ENCODE measurements around the gene KRTAP6-3.

- TF ChIP-seq CTCF (IDR thresholded peaks at IDR 0.05) (no peak), POLR2A (IDR thresholded peaks at IDR 0.05) (no peak), EP300 (IDR thresholded peaks at IDR 0.05) (no peak), POLR2AphosphoS5 (IDR thresholded peaks at IDR 0.05) (no peak)
These were observed 8.5 kb downstream of the KRTAP6-3 start, which contains the start of gene KRTAP22-1 for GRCh38 chr21:30600787-30601186.
